H7 (cell line): ENCODE measurements around the gene GNAZ. TPM values are rescaled to one million over a fixed set of nuclear protein-coding genes. Genes with fewer than 3 reads are reported as not detected.

ENCODE experiments used
- DNase-seq: peaks from one replicate; pipeline ENCODE4 v3.0.0; 2012
- H3K27me3 ChIP-seq: 2 replicates; pipeline ENCODE4 v1.6.0; 2011; ENCODE audit warnings: mild to moderate bottlenecking, low read length; ENCODE audit not compliant: control insufficient read depth, insufficient read depth
- H3K36me3 ChIP-seq: replicated peaks from 2 replicates; pipeline ENCODE4 v1.5.1; 2011; ENCODE audit warnings: low read length; ENCODE audit not compliant: control insufficient read depth, insufficient read depth
- H3K4me3 ChIP-seq: 2 replicates; pipeline ENCODE4 v1.5.1; 2011; ENCODE audit warnings: low read depth, mild to moderate bottlenecking, control low read depth, low read length, moderate library complexity; ENCODE audit not compliant: insufficient read depth
- total RNA-seq: library from RNA; depleted of rRNA; stranded (reverse); fragments of >200 nt; shearing (Covaris generic); gene quantifications from 2 replicates; pipeline ENCODE4 v1.2.3, GENCODE V29; 2014; rRNA removed

The GNAZ gene
- total RNA-seq, 1 experiment from 2014 or later: 18.0 TPM

GRCh38 chr22:23163665-23164064 is 93.3 kb downstream of the GNAZ start:
- Histone ChIP-seq H3K4me3 (no peak overlapping the region), H3K36me3 (no peaks in the 10 kb centered on the region), H3K27me3 (no peaks in the 10 kb centered on the region)
- peak; percentile 12 for DNase-seq

- no peaks in the 10 kb centered on the region for H3K27me3 ChIP-seq
- H3K36me3 ChIP-seq: no peaks in the 10 kb centered on the region
- no peak for DNase-seq
- H3K4me3 ChIP-seq: no peak overlapping the region
These were observed 93.8 kb downstream of the GNAZ start for GRCh38 chr22:23164091-23164490.

- no peaks in the 10 kb centered on the region for H3K36me3 ChIP-seq
These were observed 95.9 kb downstream of the GNAZ start for GRCh38 chr22:23166042-23166831.

GRCh38 chr22:23166841-23167616 is 96.7 kb downstream of the GNAZ start:
- DNase-seq: peak; percentile 66
- no peak overlapping the region for H3K4me3 ChIP-seq

More at GRCh38 chr22:23166042-23166831, 95.9 kb downstream of the GNAZ start:
- H3K27me3 ChIP-seq: no peaks in the 10 kb centered on the region
- H3K4me3 ChIP-seq: no peak overlapping the region
- no peak for DNase-seq

GRCh38 chr22:23168391-23169042 is 98.2 kb downstream of the GNAZ start:
- H3K4me3 ChIP-seq: no peak overlapping the region
- DNase-seq: no peak
- no peaks in the 10 kb centered on the region for H3K36me3 ChIP-seq
- H3K27me3 ChIP-seq: no peaks in the 10 kb centered on the region

More at GRCh38 chr22:23166841-23167616, 96.7 kb downstream of the GNAZ start:
- H3K36me3 ChIP-seq: no peaks in the 10 kb centered on the region
- no peaks in the 10 kb centered on the region for H3K27me3 ChIP-seq

GRCh38 chr22:23169043-23169406 is 98.7 kb downstream of the GNAZ start:
- no peak for DNase-seq
- no peaks in the 10 kb centered on the region for H3K36me3 ChIP-seq
- H3K27me3 ChIP-seq: no peaks in the 10 kb centered on the region
- no peak overlapping the region for H3K4me3 ChIP-seq

Other genes with a start within 250 kb of the GNAZ start
- not detected in 2 replicates for gene IGLL5, start 182.7 kb upstream of the GNAZ start, total RNA-seq
- gene RSPH14, start 71.5 kb downstream of the GNAZ start, total RNA-seq: not detected in 2 replicates
- 0.81 and 1.7 TPM in 2 replicates for gene RAB36, start 75.0 kb downstream of the GNAZ start, total RNA-seq
- 84.7 and 89.1 TPM in 2 replicates for gene BCR, start 110.0 kb downstream of the GNAZ start, total RNA-seq